Measurements from ENCODE around the gene NKX6-1.

Gene NKX6-1

DNA sequence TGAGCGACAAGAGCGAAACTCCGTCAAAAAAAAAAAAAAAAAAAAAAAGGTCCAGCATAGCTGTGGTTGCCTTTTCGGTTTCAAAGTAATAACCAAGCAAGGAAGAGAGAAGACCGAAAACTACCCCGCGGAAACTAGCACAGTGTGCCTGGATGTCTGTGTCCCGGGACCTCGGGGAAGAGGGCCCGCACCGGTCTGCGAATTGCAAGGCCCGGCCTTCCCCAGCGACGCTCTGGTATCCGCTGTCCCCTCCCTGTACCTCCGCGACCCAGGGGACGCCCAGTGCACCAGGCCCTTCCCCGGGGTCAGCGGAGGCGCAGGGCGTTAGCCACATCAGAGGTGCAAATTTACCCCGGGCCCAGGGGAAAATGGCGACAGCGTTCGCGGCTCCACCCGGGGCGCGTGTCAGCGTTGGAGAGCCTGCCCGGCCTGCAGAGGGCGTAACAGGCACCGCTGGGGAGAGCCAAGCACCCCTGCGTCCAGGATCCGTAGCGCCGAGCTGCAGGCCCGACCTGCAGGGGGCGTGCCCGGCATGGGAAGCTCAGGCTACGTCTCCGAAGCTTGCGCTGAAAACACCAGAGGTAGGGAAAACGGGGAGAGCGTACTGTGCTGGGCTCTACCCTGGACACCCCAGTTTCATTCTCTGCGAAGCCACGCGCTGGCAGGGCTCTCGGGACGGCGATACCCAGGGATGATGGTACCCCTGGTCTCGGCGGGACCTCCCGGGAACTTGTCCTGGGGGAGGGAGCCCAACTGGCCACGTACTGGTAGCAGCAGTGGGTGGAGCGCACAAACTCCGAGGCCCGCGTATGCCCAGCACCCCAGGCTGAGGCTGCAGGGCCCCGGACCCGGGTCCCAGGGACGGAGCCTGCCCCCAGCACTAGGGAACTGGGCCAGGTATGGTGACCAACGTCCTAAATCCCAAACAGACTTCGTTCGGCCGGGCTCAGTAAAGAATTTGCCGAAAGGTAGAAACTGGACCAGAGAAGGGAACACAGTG, 16.2 kb downstream of the NKX6-1 start:
- ATAC-seq (ENCODE audit: low read depth), result peak; percentile 19; the same call in 1 of the 3 replicates
- Histone ChIP-seq H3K4me1 (ENCODE audit: insufficient read depth, poor library complexity, severe bottlenecking) (no peaks in the 10 kb centered on the region), H3K36me3 (ENCODE audit: low read depth) (no peaks in the 10 kb centered on the region), H3K4me3 (ENCODE audit: severe bottlenecking) (no peak overlapping the region), H3K27me3 (ENCODE audit: insufficient read depth, poor library complexity, severe bottlenecking) (peaks cover 100% of the 10 kb centered on the region), H3K27ac (ENCODE audit: poor library complexity, severe bottlenecking) (no peak overlapping the region), H3K9me3 (ENCODE audit: severe bottlenecking) (no peaks in the 10 kb centered on the region)
- TF ChIP-seq, protein P1, sequence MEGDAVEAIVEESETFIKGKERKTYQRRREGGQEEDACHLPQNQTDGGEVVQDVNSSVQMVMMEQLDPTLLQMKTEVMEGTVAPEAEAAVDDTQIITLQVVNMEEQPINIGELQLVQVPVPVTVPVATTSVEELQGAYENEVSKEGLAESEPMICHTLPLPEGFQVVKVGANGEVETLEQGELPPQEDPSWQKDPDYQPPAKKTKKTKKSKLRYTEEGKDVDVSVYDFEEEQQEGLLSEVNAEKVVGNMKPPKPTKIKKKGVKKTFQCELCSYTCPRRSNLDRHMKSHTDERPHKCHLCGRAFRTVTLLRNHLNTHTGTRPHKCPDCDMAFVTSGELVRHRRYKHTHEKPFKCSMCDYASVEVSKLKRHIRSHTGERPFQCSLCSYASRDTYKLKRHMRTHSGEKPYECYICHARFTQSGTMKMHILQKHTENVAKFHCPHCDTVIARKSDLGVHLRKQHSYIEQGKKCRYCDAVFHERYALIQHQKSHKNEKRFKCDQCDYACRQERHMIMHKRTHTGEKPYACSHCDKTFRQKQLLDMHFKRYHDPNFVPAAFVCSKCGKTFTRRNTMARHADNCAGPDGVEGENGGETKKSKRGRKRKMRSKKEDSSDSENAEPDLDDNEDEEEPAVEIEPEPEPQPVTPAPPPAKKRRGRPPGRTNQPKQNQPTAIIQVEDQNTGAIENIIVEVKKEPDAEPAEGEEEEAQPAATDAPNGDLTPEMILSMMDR (IDR thresholded peaks at IDR 0.05; ENCODE audit: poor library complexity, severe bottlenecking), result peak; percentile 24
- DNase-seq (ENCODE audit: low spot score), result no peak

DNA sequence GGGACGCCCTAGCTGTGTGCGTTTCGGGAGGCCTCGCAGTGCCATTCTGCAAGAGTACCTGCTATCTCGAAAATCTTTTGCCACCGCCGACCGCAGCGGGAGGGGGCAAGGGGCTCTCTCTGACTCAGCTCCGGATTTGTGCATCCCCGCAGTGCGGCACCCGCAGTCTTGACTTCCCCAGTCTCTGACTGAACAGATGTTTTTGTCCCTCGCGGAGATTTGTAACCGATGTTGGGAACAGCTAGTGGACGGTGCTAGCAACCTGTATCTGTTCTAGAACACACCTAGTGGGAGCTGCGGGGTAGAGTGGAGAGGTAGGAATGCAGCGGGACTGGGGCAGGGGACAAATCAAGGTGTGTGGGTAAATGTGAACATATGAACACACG, 17.2 kb downstream of the NKX6-1 start:
- no peaks in the 10 kb centered on the region for H3K4me1 ChIP-seq (ENCODE audit: insufficient read depth, poor library complexity, severe bottlenecking)
- H3K27me3 ChIP-seq (ENCODE audit: insufficient read depth, poor library complexity, severe bottlenecking), result peaks cover 100% of the 10 kb centered on the region
- H3K9me3 ChIP-seq (ENCODE audit: severe bottlenecking), result no peaks in the 10 kb centered on the region
- no peak for ATAC-seq (ENCODE audit: low read depth)
- no peak overlapping the region for H3K4me3 ChIP-seq (ENCODE audit: severe bottlenecking)
- H3K27ac ChIP-seq (ENCODE audit: poor library complexity, severe bottlenecking), result no peak overlapping the region
- no peak for DNase-seq (ENCODE audit: low spot score)
- H3K36me3 ChIP-seq (ENCODE audit: low read depth), result no peaks in the 10 kb centered on the region
- TF ChIP-seq, protein P1 (IDR thresholded peaks at IDR 0.05; ENCODE audit: poor library complexity, severe bottlenecking), result no peak

- Histone ChIP-seq H3K9me3 (ENCODE audit: severe bottlenecking) (no peaks in the 10 kb centered on the region), H3K36me3 (ENCODE audit: low read depth) (no peaks in the 10 kb centered on the region), H3K4me1 (ENCODE audit: insufficient read depth, poor library complexity, severe bottlenecking) (no peaks in the 10 kb centered on the region), H3K27me3 (ENCODE audit: insufficient read depth, poor library complexity, severe bottlenecking) (peaks cover 98% of the 10 kb centered on the region), H3K4me3 (ENCODE audit: severe bottlenecking) (no peak overlapping the region), H3K27ac (ENCODE audit: poor library complexity, severe bottlenecking) (no peak overlapping the region)
- ATAC-seq (ENCODE audit: low read depth) (no peak), DNase-seq (ENCODE audit: low spot score) (no peak)
- TF ChIP-seq, protein P1 (IDR thresholded peaks at IDR 0.05; ENCODE audit: poor library complexity, severe bottlenecking), result no peak
Observed at GRCh38 chr4:84481077-84481859, 17.8 kb downstream of the NKX6-1 start.

GRCh38 chr4:84480082-84480481, 19.0 kb downstream of the NKX6-1 start:
- no peak for ATAC-seq (ENCODE audit: low read depth)
- no peaks in the 10 kb centered on the region for H3K9me3 ChIP-seq (ENCODE audit: severe bottlenecking)
- no peak overlapping the region for H3K4me3 ChIP-seq (ENCODE audit: severe bottlenecking)
- TF ChIP-seq, protein P1 (IDR thresholded peaks at IDR 0.05; ENCODE audit: poor library complexity, severe bottlenecking), result no peak
- H3K27ac ChIP-seq (ENCODE audit: poor library complexity, severe bottlenecking), result no peak overlapping the region
- no peak for DNase-seq (ENCODE audit: low spot score)
- no peaks in the 10 kb centered on the region for H3K36me3 ChIP-seq (ENCODE audit: low read depth)
- H3K27me3 ChIP-seq (ENCODE audit: insufficient read depth, poor library complexity, severe bottlenecking), result peaks cover 94% of the 10 kb centered on the region
- no peaks in the 10 kb centered on the region for H3K4me1 ChIP-seq (ENCODE audit: insufficient read depth, poor library complexity, severe bottlenecking)

Measured in RWPE2 (cell line).